ENCODE results near the gene AATF.
"Not testable (repeated sequence)": the region's sequence is repeated elsewhere in the genome, so short reads cannot be mapped to it uniquely, and the experiment has no call there.

AATF gene

GRCh38 chr17:37069087-37069486 lies 120.3 kb downstream of the AATF start:
- DNase-seq (ENCODE audit: low read depth in 1 of 2, low spot score in 1 of 2): no peak

GRCh38 chr17:37073464-37073863 lies 124.7 kb downstream of the AATF start:
- not testable (repeated sequence) for DNase-seq (ENCODE audit: low read depth in 1 of 2, low spot score in 1 of 2)

DNA sequence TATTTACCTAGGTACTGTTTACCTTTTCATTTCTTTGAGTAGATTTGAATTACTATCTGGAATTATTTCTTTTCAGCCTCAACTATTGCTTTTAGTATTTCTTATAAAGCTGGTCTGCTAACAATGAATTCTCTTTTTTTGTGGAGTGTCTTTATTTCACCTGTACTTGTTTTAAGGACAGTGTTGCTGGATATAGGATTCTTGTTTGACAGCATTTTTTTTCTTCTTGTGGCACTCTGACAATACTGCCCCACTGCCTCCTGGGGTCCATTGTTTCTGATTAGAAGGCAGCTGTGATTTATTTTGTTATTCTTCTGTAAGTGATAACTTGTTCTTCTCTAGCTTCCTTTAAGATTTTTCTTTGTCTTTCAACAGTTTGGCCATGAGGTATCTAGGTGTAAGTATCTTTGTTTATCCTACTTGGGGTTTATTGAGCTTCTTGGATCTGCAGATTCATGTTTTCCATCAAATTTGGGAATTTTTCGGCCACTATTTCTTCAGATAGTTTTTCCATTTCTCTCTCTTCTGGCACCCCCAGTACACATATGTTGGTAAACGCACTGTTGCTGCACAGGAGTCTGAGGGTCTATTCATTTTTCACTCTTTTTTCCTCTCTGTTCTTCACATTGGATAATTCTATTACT lies 130.4 kb downstream of the AATF start:
- DNase-seq (ENCODE audit: low read depth in 1 of 2, low spot score in 1 of 2): no peak

DNA sequence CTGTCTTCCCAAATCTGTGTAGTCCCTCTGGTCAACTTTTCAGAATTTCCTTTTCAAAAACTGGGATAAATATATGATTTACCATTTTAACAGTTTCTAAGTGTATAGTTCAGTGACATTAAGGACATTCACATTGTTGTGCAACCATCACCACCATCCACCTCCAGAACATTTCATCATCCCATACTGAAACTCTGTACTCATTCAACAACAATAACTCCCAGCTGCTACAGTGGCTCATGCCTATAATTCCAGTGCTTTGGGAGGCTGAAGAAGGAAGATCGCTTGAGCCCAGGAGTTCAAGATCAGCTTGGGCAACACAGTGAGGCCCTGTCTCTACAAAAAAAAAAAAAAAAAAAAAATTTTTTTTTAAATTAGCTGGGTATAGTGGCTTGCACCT lies 131.0 kb downstream of the AATF start:
- no peak for DNase-seq (ENCODE audit: low read depth in 1 of 2, low spot score in 1 of 2)

- DNase-seq (ENCODE audit: low read depth in 1 of 2, low spot score in 1 of 2): no peak
Measured at GRCh38 chr17:37081287-37081686, 132.5 kb downstream of the AATF start.

DNA sequence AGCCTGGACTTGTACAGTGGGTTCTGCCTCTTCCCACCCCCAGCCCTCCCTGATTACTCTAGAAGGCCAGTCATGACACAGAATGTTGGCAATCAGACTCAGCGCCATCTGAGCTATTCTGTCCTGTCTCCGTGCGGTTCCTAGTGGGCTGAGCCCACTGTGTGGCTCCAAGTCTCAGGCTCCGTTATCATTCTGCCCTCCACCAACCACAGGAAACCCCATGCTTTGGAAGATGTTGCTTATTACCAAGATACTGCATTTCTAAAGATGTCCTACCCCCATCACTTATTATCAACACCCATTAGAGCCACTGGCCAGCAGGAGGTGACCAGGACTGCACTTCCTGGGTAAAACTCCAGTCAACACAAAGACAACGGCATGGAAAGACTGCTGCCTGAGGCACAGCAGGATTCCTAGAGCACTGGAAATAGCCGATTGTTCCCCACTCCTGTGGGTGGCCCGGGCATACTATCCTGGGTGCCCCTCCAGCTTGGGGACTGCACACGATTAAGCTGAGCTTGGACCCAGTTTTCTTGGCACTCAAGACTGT lies 133.6 kb downstream of the AATF start:
- DNase-seq (ENCODE audit: low read depth in 1 of 2, low spot score in 1 of 2): no peak

GRCh38 chr17:37082985-37083384 lies 134.2 kb downstream of the AATF start:
- DNase-seq (ENCODE audit: low read depth in 1 of 2, low spot score in 1 of 2): no peak

DNA sequence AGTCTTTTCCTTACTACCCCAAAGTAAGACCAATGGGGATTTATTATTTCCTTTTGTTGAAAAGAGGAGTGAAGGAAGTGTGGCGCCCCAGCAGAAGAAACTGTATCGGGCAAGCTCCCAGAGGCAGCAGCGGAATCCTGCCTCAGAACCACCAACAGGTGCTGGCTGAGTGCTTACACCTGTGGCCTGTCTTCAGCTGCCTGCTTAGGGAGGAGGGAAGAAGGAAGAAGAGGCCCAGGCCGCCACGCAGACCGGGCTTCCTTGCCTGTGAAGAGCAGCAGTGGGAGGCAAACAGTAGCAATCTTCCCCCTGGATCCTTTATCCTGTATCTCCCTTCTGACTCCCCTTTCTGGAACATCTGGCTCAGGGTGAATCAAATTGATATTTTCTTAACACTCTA lies 134.7 kb downstream of the AATF start:
- no peak for DNase-seq (ENCODE audit: low read depth in 1 of 2, low spot score in 1 of 2)

GRCh38 chr17:37084372-37084771 lies 135.6 kb downstream of the AATF start:
- no peak for DNase-seq (ENCODE audit: low read depth in 1 of 2, low spot score in 1 of 2)

DNA sequence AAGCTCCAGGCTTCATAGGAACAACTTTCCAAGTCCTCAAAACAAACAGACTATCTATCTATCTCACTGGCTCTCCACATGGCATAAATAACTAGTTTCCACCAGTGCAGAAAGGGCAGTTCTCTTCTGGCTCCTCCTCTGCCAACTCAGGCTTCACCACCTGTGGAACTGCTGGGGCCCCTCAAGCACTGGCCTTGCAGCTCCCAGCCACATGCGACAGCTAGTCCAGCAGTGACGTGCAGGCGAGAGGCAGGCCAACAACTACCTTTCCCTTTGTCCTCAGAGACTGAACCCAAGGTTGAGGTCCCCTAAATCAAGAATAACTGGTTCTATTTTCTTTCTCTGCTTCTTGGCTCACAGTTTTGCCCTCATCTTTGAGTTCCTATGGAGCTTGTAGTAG lies 137.6 kb downstream of the AATF start:
- DNase-seq (ENCODE audit: low read depth in 1 of 2, low spot score in 1 of 2): no peak

- no peak for DNase-seq (ENCODE audit: low read depth in 1 of 2, low spot score in 1 of 2)
Measured at GRCh38 chr17:37086948-37087347, 138.2 kb downstream of the AATF start.

- no peak for DNase-seq (ENCODE audit: low read depth in 1 of 2, low spot score in 1 of 2)
Measured at GRCh38 chr17:37087683-37088082, 138.9 kb downstream of the AATF start.

DNA sequence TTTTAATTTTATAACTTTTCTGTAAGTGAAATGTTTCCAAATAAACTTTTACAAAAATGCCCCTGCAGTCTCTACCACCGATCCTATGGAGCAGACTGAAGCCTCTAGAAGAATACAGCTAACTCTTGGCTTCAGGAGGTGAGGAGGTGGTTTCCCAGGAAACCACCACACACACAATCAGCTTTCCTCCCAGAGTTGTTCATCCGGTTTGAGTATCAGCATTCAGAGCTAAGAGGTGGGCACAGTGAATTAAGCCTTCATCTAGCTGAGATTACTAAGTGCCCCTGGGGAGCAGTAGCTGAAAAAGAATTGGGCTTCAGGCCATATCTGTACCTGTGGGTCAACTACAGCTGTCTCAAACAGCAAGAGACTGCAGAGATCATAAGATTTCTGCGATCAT lies 139.7 kb downstream of the AATF start:
- no peak for DNase-seq (ENCODE audit: low read depth in 1 of 2, low spot score in 1 of 2)

DNA sequence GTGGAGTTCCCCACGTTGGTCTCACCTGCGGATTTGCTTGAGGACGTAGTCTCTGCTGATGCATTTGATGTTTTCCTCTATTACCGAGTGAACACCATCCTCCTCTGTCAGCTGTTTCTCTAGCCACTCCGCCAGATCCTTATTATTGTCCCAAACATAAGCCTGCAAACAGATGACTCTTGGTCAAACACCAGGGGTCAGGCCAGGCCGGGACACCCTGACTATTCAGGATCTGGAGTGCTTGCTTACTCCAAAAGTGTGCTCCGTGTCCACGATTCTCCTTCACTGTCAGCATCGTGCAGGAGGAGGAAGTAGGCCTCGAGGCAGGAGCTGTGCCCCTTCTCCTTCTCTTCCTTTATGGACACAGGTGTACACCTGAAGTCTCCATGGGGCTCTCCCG lies 140.2 kb downstream of the AATF start:
- no peak for DNase-seq (ENCODE audit: low read depth in 1 of 2, low spot score in 1 of 2)

GRCh38 chr17:37089956-37090355 lies 141.2 kb downstream of the AATF start:
- no peak for DNase-seq (ENCODE audit: low read depth in 1 of 2, low spot score in 1 of 2)

- DNase-seq (ENCODE audit: low read depth in 1 of 2, low spot score in 1 of 2): no peak
Measured at GRCh38 chr17:37090941-37091340, 142.2 kb downstream of the AATF start.

GRCh38 chr17:37092071-37092470 lies 143.3 kb downstream of the AATF start:
- DNase-seq (ENCODE audit: low read depth in 1 of 2, low spot score in 1 of 2): no peak

- DNase-seq (ENCODE audit: low read depth in 1 of 2, low spot score in 1 of 2): no peak
Measured at GRCh38 chr17:37092701-37093100, 143.9 kb downstream of the AATF start.

DNA sequence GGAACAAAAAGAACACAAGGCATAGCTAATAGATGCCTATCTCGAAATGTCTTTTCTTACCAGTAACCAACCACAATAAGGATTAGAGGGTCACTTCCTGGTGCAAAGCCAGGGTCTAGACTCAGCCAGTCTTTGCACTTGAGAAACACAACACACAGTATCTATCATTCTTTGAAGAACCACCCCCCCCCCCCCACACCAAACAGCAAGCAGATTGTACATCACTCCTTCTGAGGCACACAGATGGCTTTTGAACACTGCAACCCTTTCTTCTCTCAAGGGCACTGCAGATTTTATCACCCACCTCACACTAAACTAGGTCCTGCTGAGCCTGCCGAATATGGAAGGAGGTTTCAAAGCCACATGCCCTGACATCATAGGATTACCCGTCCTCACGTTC lies 145.6 kb downstream of the AATF start:
- DNase-seq (ENCODE audit: low read depth in 1 of 2, low spot score in 1 of 2): no peak

GRCh38 chr17:37096071-37096470 lies 147.3 kb downstream of the AATF start:
- no peak for DNase-seq (ENCODE audit: low read depth in 1 of 2, low spot score in 1 of 2)

- no peak for DNase-seq (ENCODE audit: low read depth in 1 of 2, low spot score in 1 of 2)
Measured at GRCh38 chr17:37097154-37097553, 148.4 kb downstream of the AATF start.

DNA sequence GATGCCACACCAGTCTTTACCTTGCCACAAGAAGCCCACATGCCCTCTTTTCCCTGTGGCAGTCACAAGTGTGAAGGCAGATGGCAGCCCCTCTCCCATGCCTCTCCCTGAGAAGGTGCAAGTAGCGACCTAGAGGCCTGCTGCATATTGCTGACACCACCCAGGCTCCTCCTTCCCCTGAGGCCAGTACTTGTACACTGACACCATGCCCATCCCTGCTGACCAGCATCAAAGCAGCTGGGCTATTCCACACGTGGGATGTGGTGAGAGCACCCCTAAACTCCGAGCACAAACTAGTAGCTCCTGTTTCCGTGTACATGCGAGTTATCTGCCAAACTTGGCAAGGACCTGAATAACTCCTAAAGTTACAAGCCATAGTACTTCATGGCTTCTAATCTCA lies 149.4 kb downstream of the AATF start:
- no peak for DNase-seq (ENCODE audit: low read depth in 1 of 2, low spot score in 1 of 2)

DNA sequence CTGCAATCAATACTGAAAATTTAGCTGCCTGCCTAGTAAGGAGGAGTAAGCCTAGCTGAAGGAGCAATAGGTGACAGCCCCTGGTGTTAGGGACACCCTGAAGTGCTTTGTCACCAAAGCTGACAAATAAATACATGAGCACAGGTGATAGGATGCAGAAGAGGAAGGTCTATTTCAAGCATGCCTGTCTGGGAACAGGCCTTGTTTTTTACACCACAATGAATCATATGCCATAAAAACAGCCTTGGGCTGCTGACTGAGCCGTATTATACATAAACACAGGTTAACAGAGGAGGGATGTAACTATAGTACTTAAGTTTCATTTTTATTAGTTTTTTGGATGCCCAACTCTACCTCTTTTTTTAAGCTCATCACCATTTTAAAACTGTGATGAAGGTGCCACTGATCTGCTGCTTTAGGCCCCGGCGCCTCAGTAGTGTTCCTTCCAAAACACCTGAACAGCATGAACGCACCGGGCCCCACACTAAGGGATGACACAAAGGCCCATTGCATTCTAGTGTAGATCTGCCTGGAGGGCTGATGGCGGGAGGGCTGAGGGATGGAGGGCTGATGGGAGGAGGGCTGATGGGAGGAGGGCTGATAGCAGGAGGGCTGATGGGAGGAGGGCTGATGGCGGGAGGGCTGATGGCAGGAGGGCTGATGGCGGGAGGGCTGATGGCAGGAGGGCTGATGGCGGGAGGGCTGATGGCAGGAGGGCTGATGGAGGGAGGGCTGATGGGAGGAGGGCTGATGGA lies 150.3 kb downstream of the AATF start:
- DNase-seq (ENCODE audit: low read depth in 1 of 2, low spot score in 1 of 2): no peak
